ENCODE data around the gene HTR3A.

Gene HTR3A

GRCh38 chr11:113980785-113981184 is 5.9 kb downstream of the HTR3A start:
- DNase-seq: no peak

- no peak for DNase-seq
These were observed 7.4 kb downstream of the HTR3A start for GRCh38 chr11:113982306-113982705.

GRCh38 chr11:113984781-113985180 is 9.9 kb downstream of the HTR3A start:
- no peak for DNase-seq

GRCh38 chr11:113985906-113986305 is 11.0 kb downstream of the HTR3A start:
- no peak for DNase-seq

- DNase-seq: no peak
These were observed 11.6 kb downstream of the HTR3A start for GRCh38 chr11:113986351-113987140.

- DNase-seq: no peak
These were observed 14.5 kb downstream of the HTR3A start for GRCh38 chr11:113989381-113989780.

GRCh38 chr11:113989916-113990315 is 15.0 kb downstream of the HTR3A start:
- DNase-seq: no peak

GRCh38 chr11:113991170-113991569 is 16.3 kb downstream of the HTR3A start:
- DNase-seq: no peak

- peak; percentile 8 to 19 for DNase-seq
These were observed 17.0 kb downstream of the HTR3A start for GRCh38 chr11:113991718-113992458.

GRCh38 chr11:113992459-113993110 is 17.7 kb downstream of the HTR3A start:
- no peak for DNase-seq

GRCh38 chr11:113994077-113994954 is 19.4 kb downstream of the HTR3A start:
- peak in 1 of 2 donors; percentile 6 for DNase-seq

GRCh38 chr11:113997473-113997872 is 22.6 kb downstream of the HTR3A start:
- no peak for DNase-seq

- no peak for DNase-seq
These were observed 23.7 kb downstream of the HTR3A start for GRCh38 chr11:113998574-113998973.

- no peak for DNase-seq
These were observed 25.6 kb downstream of the HTR3A start for GRCh38 chr11:114000526-114000925.

- no peak for DNase-seq
These were observed 26.5 kb downstream of the HTR3A start for GRCh38 chr11:114001416-114001815.

- DNase-seq: no peak
These were observed 33.4 kb downstream of the HTR3A start for GRCh38 chr11:114008331-114008730.

- DNase-seq: no peak
These were observed 36.0 kb downstream of the HTR3A start for GRCh38 chr11:114010931-114011330.

GRCh38 chr11:114011443-114011842 is 36.5 kb downstream of the HTR3A start:
- no peak for DNase-seq

GRCh38 chr11:114015117-114015516 is 40.2 kb downstream of the HTR3A start:
- no peak for DNase-seq

GRCh38 chr11:114016986-114017385 is 42.1 kb downstream of the HTR3A start:
- DNase-seq: no peak

- DNase-seq: no peak
These were observed 42.8 kb downstream of the HTR3A start for GRCh38 chr11:114017723-114018122.

- DNase-seq: no peak
These were observed 44.1 kb downstream of the HTR3A start for GRCh38 chr11:114019046-114019445.

- DNase-seq: no peak
These were observed 44.7 kb downstream of the HTR3A start for GRCh38 chr11:114019574-114019973.

Measured in hippocampal formation (tissue), 2 donors.